Breast epithelium (tissue), 4 donors: ENCODE data around the gene RPS6KA6. TPM values are rescaled to one million over a fixed set of nuclear protein-coding genes. Genes with fewer than 3 reads are reported as not detected.

Experiments used
- DNase-seq, 2 donors: peaks; one replicate each; pipeline ENCODE4 v3.0.0-alpha.2; 2019; ENCODE audit warnings: low spot score in 2 of 2
- H3K27ac ChIP-seq, 2 donors: fragments of 200-600 bp; sonication (generic) in 1 of 2; one replicate each; pipeline ENCODE4 v1.5.1; 2016 to 2019; ENCODE audit warnings: mild to moderate bottlenecking in 1 of 2
- H3K27me3 ChIP-seq, 2 donors: fragments of 200-600 bp; sonication (generic) in 1 of 2; one replicate each; pipeline versions ENCODE4 v1.5.1 to v1.6.0; 2017 to 2019; ENCODE audit warnings: control low read depth in 1 of 2, mild to moderate bottlenecking in 1 of 2
- H3K36me3 ChIP-seq: fragments of 200-600 bp; one replicate; pipeline ENCODE4 v1.5.1; 2019
- H3K4me1 ChIP-seq, 2 donors: fragments of 200-600 bp; sonication (generic); one replicate each; pipeline ENCODE4 v1.5.1; 2016 to 2019; ENCODE audit warnings: control low read depth in 1 of 2
- H3K4me3 ChIP-seq, 3 donors: fragments of 200-600 bp; sonication (generic); 1 replicate in 2 of 3; 2 replicates in 1 of 3; pipeline ENCODE4 v1.5.1; 2016 to 2019; ENCODE audit warnings: mild to moderate bottlenecking in 3 of 3, moderate library complexity in 2 of 3
- H3K9me3 ChIP-seq, 2 donors: fragments of 200-600 bp; sonication (generic) in 1 of 2; one replicate each; pipeline ENCODE4 v1.5.1; 2016 to 2019; ENCODE audit warnings: control low read depth in 1 of 2
- POLR2A ChIP-seq: fragments of 450-650 bp; IDR thresholded peaks from one replicate; pipeline ENCODE4 v1.6.1; 2016; ENCODE audit warnings: antibody characterized with exemption, mild to moderate bottlenecking, moderate library complexity
- POLR2AphosphoS5 ChIP-seq, 3 donors: sonication (generic); formaldehyde crosslinking; IDR thresholded peaks; one replicate each; pipeline ENCODE4 v1.6.1; 2017; ENCODE audit warnings: antibody characterized with exemption in 3 of 3
- intact Hi-C: fragments of 100-400 bp; cut with DNase I; formaldehyde crosslinking; loops from one replicate; pipeline ENCODE4 v1.15.1; 2023; ENCODE audit warnings: low total_unique reads
- total RNA-seq, 3 donors: library from RNA; depleted of rRNA; stranded (reverse); fragments of >200 nt; gene quantifications; one replicate each; pipeline ENCODE4 v1.1.0, GENCODE V29; 2016
- TF ChIP-seq, protein P1 (sequence below), 3 donors: fragments of 450-650 bp; IDR thresholded peaks; one replicate each; pipeline ENCODE4 v1.5.1; 2016 to 2017; ENCODE audit warnings: antibody characterized with exemption in 3 of 3, mild to moderate bottlenecking in 3 of 3, moderate library complexity in 3 of 3

The RPS6KA6 gene
- total RNA-seq, 3 donors from 2014 or later = 0.96 to 5.9 (median 5.2) TPM

DNA sequence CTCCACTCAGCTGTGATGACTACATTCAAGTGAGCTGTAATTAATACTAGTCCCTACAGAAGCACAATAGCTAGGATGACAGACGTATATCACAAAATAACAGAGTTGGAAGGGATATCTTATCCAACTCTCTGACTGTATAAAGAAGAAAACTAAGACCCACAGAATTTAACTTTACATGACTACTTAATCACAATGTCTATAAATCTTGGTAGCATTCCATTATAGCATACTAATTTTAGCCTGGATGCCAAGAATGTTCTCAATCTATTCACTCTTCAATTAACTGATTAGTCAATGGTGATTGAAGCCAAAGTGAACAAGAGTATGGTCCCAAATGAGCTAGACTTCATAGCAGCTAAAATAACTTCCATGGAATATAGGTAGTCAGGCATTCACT is 31.2 kb downstream of the RPS6KA6 start:
- TF ChIP-seq POLR2A (no peak), POLR2AphosphoS5 (IDR thresholded peaks at IDR 0.05) (no peak)
- TF ChIP-seq, protein P1, sequence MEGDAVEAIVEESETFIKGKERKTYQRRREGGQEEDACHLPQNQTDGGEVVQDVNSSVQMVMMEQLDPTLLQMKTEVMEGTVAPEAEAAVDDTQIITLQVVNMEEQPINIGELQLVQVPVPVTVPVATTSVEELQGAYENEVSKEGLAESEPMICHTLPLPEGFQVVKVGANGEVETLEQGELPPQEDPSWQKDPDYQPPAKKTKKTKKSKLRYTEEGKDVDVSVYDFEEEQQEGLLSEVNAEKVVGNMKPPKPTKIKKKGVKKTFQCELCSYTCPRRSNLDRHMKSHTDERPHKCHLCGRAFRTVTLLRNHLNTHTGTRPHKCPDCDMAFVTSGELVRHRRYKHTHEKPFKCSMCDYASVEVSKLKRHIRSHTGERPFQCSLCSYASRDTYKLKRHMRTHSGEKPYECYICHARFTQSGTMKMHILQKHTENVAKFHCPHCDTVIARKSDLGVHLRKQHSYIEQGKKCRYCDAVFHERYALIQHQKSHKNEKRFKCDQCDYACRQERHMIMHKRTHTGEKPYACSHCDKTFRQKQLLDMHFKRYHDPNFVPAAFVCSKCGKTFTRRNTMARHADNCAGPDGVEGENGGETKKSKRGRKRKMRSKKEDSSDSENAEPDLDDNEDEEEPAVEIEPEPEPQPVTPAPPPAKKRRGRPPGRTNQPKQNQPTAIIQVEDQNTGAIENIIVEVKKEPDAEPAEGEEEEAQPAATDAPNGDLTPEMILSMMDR (IDR thresholded peaks at IDR 0.05) = no peak
- no peak for DNase-seq

DNA sequence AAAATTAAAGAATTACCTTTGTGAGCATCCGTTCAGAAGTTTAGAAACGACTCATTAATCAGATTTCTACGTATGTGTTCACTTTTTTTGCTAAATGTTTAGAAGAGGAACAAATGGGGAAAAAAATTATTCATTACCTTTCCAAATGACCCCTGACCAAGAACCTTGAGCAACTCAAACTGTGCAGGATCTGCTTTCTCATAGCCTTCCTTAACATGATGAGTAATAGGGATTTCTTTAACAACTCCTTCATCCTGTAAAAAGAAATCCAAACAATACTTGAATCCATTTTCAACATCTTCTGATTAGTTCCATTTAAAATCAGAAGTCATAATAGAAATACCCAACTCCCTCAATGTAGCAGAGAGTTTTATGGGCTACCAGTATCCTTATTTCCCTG is 32.1 kb downstream of the RPS6KA6 start:
- no peak for DNase-seq
- TF ChIP-seq POLR2A (no peak), POLR2AphosphoS5 (IDR thresholded peaks at IDR 0.05) (no peak)
- TF ChIP-seq, protein P1 (IDR thresholded peaks at IDR 0.05) = no peak
- H3K27ac ChIP-seq = no peak overlapping the region
- no peaks in the 10 kb centered on the region for H3K4me1 ChIP-seq
- intact Hi-C loops = no loop called here
- peaks cover 0 to 11% of the 10 kb centered on the region in 2 donors for H3K27me3 ChIP-seq
- no peaks in the 10 kb centered on the region for H3K9me3 ChIP-seq
- H3K36me3 ChIP-seq = no peaks in the 10 kb centered on the region
- H3K4me3 ChIP-seq = no peak overlapping the region

More for the DNA sequence above, 31.2 kb downstream of the RPS6KA6 start:
- Histone ChIP-seq H3K36me3 (no peaks in the 10 kb centered on the region), H3K4me1 (no peaks in the 10 kb centered on the region), H3K27me3 (peaks cover 0 to 11% of the 10 kb centered on the region in 2 donors), H3K4me3 (no peak overlapping the region), H3K9me3 (no peaks in the 10 kb centered on the region), H3K27ac (no peak overlapping the region)
- intact Hi-C loops = no loop called here

DNA sequence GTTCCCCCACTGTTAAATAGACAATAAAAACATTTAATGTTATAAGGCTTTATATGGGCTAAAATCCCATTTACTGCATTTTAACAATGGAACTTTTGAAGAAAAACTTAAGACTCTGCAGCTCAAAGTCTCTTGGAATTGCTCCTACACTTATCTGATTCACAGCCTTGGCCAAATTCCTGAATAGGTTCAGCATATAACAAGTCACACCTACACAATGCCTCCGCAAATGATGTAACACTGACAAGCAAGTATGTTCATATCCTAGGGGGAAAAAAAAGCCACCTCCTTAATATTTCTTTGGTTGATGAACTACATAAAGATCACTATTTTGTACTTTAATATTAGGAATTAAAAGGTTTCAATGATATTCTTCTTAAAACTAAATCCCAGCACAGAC is 34.5 kb downstream of the RPS6KA6 start:
- Histone ChIP-seq H3K36me3 (no peaks in the 10 kb centered on the region), H3K27me3 (no peaks in the 10 kb centered on the region), H3K27ac (no peak overlapping the region), H3K4me3 (no peak overlapping the region), H3K9me3 (peaks cover 0 to 7% of the 10 kb centered on the region in 2 donors), H3K4me1 (no peaks in the 10 kb centered on the region)
- DNase-seq = no peak
- no peak for TF ChIP-seq POLR2A
- TF ChIP-seq, protein P1 (IDR thresholded peaks at IDR 0.05) = no peak
- TF ChIP-seq POLR2AphosphoS5 (IDR thresholded peaks at IDR 0.05) = no peak
- intact Hi-C loops = no loop called here

DNA sequence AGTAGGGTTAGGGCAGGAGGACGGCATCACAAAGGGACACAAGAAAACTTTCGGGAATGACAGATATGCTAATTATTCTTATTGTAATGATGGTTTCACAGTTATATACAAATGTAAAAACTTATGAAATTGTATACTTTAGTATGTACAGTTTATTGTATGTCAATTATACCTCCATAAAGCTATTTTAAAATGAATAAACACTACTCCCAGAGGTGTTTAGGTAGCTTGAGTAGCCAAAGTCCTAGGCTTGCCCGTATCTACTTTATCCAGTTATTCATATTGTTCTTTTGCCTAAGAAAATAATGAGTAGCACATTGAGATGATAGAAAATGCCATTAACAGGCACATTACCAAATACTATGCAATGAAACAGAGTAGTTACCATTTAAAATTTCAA is 43.0 kb downstream of the RPS6KA6 start:
- TF ChIP-seq, protein P1 (IDR thresholded peaks at IDR 0.05) = no peak
- no peak for TF ChIP-seq POLR2A
- TF ChIP-seq POLR2AphosphoS5 (IDR thresholded peaks at IDR 0.05) = no peak
- DNase-seq = no peak

DNA sequence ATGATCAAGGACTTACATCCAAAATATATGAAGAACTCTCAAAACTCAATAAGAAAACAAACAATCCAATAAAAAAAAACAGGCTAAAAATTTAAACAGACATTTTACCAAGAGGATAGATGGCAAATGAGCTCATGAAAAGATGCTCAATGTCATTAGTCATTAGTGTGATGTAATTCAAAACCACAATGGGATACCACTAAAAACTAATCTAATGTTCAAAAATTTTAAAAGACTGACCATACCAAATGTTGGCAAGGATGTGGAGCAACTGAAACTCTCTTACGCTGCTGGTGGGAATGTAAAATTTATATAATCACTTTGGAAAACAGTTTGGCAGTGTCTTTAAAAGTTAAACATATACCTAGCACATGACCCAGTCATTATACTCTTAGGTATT is 43.7 kb downstream of the RPS6KA6 start:
- H3K9me3 ChIP-seq = peaks cover 0 to 15% of the 10 kb centered on the region in 2 donors
- H3K4me3 ChIP-seq = no peak overlapping the region
- H3K4me1 ChIP-seq = no peaks in the 10 kb centered on the region
- intact Hi-C loops = no loop called here
- TF ChIP-seq POLR2A = no peak
- TF ChIP-seq POLR2AphosphoS5 (IDR thresholded peaks at IDR 0.05) = no peak
- TF ChIP-seq, protein P1 (IDR thresholded peaks at IDR 0.05) = no peak
- peaks cover 0 to 7% of the 10 kb centered on the region in 2 donors for H3K27me3 ChIP-seq
- no peaks in the 10 kb centered on the region for H3K36me3 ChIP-seq
- no peak overlapping the region for H3K27ac ChIP-seq
- DNase-seq = no peak

More for the DNA sequence above, 43.0 kb downstream of the RPS6KA6 start:
- H3K27me3 ChIP-seq = peaks cover 0 to under 1% of the 10 kb centered on the region in 2 donors
- H3K9me3 ChIP-seq = peaks cover 0 to 20% of the 10 kb centered on the region in 2 donors
- intact Hi-C loops = no loop called here
- H3K4me3 ChIP-seq = no peak overlapping the region
- no peak overlapping the region for H3K27ac ChIP-seq
- no peaks in the 10 kb centered on the region for H3K36me3 ChIP-seq
- no peaks in the 10 kb centered on the region for H3K4me1 ChIP-seq
